Stimulated activated CD4-positive, alpha-beta T cell treated with anti-CD3 and anti-CD28 coated beads, TNF-alpha, amount 100 ng/mL, for 48 hours (primary cell): Measurements from ENCODE around the gene CSRNP3.
"Not testable (repeated sequence)": the region's sequence is repeated elsewhere in the genome, so short reads cannot be mapped to it uniquely, and the experiment has no call there.

Experiments used
- DNase-seq, 3 donors: peaks; one replicate each; pipeline ENCODE4 v3.0.0-alpha.2; 2020; ENCODE audit warnings: low read depth in 3 of 3

The CSRNP3 gene

GRCh38 chr2:165633431-165633830 is 163.9 kb downstream of the CSRNP3 start:
- DNase-seq, result no peak

GRCh38 chr2:165634282-165634681 is 164.8 kb downstream of the CSRNP3 start:
- no peak for DNase-seq

GRCh38 chr2:165634855-165635254 is 165.4 kb downstream of the CSRNP3 start:
- no peak for DNase-seq

- no peak for DNase-seq
These were observed 166.0 kb downstream of the CSRNP3 start for GRCh38 chr2:165635532-165635931.

GRCh38 chr2:165636959-165637358 is 167.5 kb downstream of the CSRNP3 start:
- no peak for DNase-seq

GRCh38 chr2:165637396-165637795 is 167.9 kb downstream of the CSRNP3 start:
- no peak for DNase-seq

GRCh38 chr2:165639504-165639903 is 170.0 kb downstream of the CSRNP3 start:
- DNase-seq, result no peak

GRCh38 chr2:165640247-165640929 is 170.9 kb downstream of the CSRNP3 start:
- DNase-seq, result no peak

- DNase-seq, result no peak
These were observed 176.7 kb downstream of the CSRNP3 start for GRCh38 chr2:165645930-165646831.

- no peak for DNase-seq
These were observed 177.9 kb downstream of the CSRNP3 start for GRCh38 chr2:165647409-165647808.

- no peak for DNase-seq
These were observed 179.3 kb downstream of the CSRNP3 start for GRCh38 chr2:165648801-165649200.

- DNase-seq, result no peak
These were observed 181.7 kb downstream of the CSRNP3 start for GRCh38 chr2:165651233-165651632.

- no peak for DNase-seq
These were observed 186.2 kb downstream of the CSRNP3 start for GRCh38 chr2:165655661-165656060.

- DNase-seq, result no peak
These were observed 190.9 kb downstream of the CSRNP3 start for GRCh38 chr2:165660361-165660760.

GRCh38 chr2:165662720-165663119 is 193.2 kb downstream of the CSRNP3 start:
- DNase-seq, result no peak

GRCh38 chr2:165665614-165666013 is 196.1 kb downstream of the CSRNP3 start:
- DNase-seq, result no peak

GRCh38 chr2:165666073-165666472 is 196.6 kb downstream of the CSRNP3 start:
- not testable (repeated sequence) for DNase-seq

GRCh38 chr2:165666605-165667004 is 197.1 kb downstream of the CSRNP3 start:
- DNase-seq, result no peak

GRCh38 chr2:165667375-165667774 is 197.9 kb downstream of the CSRNP3 start:
- DNase-seq, result no peak

- DNase-seq, result no peak
These were observed 205.3 kb downstream of the CSRNP3 start for GRCh38 chr2:165674780-165675179.

GRCh38 chr2:165675551-165675968 is 206.1 kb downstream of the CSRNP3 start:
- DNase-seq, result no peak

GRCh38 chr2:165678882-165679281 is 209.4 kb downstream of the CSRNP3 start:
- DNase-seq, result no peak

GRCh38 chr2:165679621-165680020 is 210.1 kb downstream of the CSRNP3 start:
- DNase-seq, result no peak
